Sciatic nerve (tissue), 2 donors: ENCODE measurements around the gene MAX. TPM values are rescaled to one million over a fixed set of nuclear protein-coding genes. Genes with fewer than 3 reads are reported as not detected.
"Not testable (repeated sequence)": the region's sequence is repeated elsewhere in the genome, so short reads cannot be mapped to it uniquely, and the experiment has no call there.

Experiments
- ATAC-seq: fragments of 200-7000 bp; cut with Tn5 transposase; one replicate; pipeline ENCODE4 v1.9.1; 2020; ENCODE audit warnings: mild to moderate bottlenecking, moderate library complexity
- DNase-seq: peaks from one replicate; pipeline ENCODE4 v3.0.0-alpha.2; 2020; ENCODE audit warnings: low spot score
- intact Hi-C: fragments of 100-400 bp; cut with DNase I; formaldehyde crosslinking; loops from one replicate; pipeline ENCODE4 v1.14.2; 2022
- total RNA-seq: library from RNA; stranded (reverse); fragmentation: NEBNext Ultra II Directional; extraction: Animal tissue kit (Norgen Biotek cat#: 25700); gene quantifications from one replicate; pipeline ENCODE4 v1.2.1, GENCODE V29; 2021
- donor health status: DM: no; HTN: no; CAD: no.
- donor health status: DM: no; HTN: no; CAD: no.

The MAX gene
- total RNA-seq, 1 donor from 2014 or later: 131 TPM

DNA sequence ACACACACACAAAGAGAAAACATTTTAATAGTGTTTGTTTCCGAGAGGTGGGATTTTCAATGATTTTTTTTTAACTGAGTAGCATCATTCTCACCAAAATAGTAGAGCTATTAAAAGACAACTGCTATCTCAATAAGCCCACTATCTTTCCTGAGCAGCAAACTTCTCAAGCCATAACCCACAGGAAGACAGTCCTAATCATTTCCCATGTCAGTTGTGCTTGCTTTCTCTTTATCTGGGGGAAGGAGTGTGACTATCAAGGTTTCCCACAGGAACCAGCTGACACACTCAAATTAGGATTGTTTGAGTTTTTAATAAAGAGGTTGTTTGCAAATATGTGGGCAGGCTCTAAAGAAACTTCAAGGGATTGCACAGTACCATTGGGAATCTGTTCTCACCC lies 4.9 kb upstream of the MAX start:
- DNase-seq (no peak), ATAC-seq (no peak)
- intact Hi-C loops: no loop called here

DNA sequence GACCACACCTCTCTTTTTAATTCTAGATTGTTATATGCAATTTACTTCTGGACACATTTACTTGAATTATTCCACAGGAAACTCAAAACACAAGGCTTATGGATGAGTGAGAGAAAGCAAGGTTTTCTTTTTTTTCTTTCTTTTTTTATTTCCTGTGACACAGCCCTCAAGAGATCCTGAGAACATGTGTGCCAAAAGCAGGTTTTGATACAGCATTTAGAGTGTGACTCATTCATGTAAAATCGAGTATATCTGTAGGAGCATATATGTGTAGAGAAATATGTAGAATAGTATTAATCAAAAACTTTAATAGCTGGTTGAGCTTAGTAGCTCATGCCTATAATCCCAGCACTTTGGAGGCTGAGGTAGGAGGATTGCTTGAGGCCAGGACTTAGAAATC lies 4.4 kb upstream of the MAX start:
- no peak for ATAC-seq
- DNase-seq: no peak
- intact Hi-C loops: no loop called here

DNA sequence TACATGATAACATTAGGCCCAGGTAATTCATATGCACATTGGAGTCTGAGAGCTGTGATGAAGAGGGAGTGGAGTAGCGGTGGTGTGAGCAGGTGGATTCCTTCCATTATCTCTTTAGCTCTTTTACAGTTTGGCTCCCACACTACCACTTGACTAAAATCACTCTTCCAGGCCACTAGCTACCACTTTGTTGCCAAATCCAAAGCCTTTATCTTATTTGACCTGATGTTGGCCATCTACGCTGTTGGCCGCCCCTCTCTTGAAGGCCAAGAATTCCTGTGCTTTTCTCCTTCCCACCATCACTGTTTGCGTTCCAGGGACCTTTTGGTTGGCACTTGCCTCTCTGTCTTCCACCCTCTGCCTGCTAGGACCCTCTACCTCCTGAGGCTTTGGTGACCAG lies 4.0 kb upstream of the MAX start:
- no peak for DNase-seq
- intact Hi-C loops: no loop called here
- no peak for ATAC-seq

DNA sequence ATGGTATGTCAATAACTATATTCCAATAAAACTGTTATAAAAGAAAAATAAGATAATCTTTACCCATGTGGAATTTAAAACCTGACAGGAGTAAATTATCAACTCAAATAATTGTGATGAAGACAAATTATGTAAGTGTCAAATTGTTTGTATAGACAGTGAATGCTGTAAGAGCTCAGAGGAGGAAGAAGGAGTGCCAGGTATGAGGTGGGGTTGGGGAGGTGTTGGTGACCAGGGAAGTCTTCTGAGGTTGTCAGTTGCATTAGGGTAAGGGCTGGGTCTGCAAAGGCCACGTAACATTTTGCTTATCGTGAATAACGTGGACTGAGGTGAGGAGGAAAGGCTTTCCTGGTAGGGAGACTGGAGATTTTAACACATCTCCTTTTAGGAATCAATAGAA lies 2.5 kb upstream of the MAX start:
- DNase-seq (no peak), ATAC-seq (no peak)
- intact Hi-C loops: no loop called here

DNA sequence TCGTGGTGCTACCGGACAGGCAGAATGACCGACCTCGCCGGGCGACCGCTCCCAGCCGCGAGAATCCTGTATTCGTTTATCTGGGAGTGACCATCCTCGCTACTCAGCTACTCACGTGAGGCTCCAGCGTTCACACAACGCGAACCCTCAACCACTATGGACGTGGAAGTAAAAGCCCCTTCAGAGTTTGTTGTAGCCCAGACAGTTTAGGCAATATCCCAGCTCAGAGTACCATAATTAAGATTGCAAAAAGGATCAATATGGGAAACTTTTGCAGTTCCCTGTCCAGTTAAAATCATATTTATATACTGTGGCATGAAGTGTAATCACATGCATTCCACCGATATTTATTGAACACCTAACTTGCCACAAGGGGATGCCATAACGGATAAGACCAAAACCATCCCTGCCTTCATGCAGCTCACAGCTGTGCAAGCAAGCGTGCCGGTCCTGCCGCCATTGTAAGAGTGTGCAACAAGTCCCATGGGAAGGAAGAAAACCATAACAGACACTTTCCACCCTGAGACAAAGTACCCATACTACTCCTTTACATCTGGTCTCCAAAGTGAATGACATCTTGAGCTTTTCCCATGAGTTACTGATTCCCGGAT lies 938 bp upstream of the MAX start:
- intact Hi-C loops: no loop called here
- DNase-seq (no peak), ATAC-seq (peak; percentile 8)

DNA sequence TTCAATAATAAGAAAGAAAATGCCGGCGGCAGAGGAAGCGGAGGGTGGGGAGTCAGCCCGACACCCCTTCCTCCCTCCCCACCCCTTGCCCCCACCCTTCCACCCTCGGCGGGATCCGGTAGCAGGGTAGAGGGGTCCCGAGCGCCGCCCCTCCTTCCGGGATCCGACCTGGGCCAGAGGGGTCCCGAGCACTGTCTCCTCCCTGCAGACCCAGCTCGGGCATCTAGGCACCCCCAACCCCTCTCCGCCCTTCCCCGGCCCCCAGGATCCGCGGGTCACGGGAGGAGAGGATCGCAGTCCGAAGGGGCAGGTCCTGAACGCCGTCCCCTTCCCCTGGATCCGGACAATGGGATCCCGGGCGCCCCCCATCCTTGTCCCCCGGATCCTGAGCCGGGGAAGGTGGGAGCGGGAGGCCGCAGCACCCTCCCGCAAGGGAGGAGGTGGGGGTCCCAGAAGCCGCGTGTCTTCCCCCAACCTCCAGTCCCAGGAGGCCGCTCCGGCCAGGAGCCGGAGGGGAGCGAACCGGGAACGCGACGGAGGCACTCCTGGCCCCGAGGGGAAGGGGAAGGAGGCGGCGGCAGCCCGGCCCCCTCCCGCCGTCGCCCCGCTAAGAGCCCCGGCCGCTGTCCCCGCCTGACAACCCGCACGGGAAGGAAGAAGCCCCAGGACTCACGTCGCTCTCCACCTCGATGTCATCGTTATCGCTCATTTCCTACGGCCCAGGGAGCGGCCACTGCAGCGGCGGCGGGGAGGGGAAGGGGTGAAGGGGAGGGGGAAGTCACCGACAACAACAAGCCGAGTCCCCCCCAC lies 481 bp downstream of the MAX start:
- peak; percentile 1 for ATAC-seq
- peak; percentile 69 for DNase-seq
- intact Hi-C loops: no loop called here

DNA sequence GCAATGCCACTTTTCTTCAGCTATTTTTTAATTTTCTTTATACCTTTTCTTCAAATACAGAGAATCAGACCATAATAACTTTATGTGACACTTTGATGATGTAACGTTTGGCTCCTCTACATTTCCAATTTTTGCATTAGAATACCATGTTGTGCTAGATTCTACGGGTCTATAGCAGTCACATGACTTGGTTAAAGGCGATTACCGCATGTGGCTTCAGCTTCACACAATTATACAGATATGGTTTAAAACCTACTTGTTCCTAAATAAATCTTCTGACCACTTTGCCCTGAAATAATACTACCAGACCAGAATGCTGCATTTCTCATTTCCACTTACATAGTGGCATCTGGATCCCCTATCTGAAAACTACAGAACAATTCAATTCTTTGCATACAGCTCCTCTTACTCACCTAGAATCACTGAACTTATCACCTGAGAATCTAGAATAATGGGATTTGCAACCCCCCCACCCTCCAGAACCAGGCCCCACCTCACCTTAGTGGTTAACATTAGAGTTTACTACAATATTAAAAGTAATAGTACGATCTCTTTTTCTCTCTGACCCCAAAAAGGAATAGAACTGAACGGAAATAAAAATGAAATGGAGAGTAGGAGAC lies 1.3 kb downstream of the MAX start:
- ATAC-seq (no peak), DNase-seq (no peak)
- intact Hi-C loops: no loop called here

DNA sequence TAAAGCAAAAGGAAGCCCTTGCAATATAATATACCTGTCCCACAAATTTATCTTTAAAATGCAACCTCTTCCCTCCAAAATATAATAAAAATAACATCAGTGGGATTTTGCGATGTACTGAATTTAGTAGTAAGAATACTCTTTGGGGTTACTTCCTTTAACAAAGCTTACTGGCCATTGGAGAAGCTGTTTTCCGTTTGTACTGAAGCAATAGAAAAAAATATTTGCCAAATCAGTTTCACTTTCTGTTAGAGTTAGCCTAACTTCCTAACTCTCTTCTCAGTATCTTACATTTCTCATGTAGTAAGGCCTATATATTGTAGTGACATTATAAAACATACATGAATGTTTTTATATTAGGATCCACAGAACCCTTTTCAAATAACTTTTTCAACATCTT lies 3.7 kb downstream of the MAX start:
- ATAC-seq: no peak
- intact Hi-C loops: no loop called here
- no peak for DNase-seq

DNA sequence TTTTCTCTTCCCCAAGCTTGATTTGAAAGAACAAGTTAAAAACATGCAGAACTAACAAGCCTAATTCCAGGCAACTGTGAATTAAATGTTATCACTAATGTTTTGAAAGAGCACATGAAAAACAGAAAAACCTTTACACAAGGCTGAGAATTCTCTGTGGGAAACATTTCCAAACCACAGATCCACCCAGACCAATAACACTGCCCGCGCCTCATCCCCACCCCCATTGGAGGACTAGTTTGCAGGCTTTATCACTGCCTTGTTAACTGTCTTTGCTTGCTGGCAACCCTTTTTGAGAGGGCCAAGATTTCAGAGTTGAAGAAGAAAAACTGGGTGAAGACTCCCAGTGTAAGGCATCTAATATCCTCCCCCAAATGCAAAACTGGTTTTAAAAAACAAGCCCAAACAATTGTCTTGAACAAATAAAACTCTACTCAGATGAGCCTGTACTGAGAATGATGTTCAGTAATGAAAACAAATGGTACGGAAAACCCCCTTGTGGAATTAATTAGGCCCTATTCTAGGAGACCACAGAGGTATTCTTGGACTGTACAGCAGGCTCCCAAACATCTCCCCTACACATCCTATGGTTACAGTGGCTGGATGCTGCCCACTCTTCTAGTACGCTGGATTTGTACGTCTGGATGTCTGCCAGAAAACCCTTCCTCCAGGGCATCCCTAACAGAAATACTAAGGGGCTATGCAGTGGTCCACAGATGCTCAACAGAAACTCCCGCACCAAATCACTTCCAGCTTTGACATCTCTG lies 5.8 kb downstream of the MAX start:
- intact Hi-C loops: no loop called here
- peak; percentile 49 for ATAC-seq
- DNase-seq: no peak

DNA sequence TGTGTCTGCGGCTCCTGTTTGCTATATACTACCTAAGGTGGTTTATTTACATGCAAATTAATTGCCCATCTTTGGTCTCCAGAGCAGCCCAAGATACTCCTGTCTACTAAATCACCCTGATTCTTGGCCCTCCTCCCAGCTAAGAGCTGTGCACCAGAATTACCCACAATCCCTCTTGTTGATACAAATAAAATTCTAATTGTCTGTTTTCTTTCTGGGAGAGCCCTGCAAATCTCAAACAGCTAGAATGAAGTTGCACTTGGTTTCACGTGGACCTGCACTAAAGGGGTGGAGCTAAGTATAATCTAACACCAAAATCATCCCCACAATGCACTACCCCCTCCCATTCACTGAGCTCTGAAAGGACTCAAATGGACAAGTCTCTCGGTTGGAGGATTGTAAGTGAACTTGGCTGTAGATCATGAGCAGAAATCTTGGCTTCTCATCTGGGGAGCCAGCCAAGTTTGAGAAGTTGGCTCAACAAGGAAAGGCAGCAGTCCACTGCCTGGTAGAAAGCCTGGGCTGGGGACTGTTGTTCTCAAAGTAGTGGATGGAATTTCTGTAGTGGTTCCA lies 6.6 kb downstream of the MAX start:
- ATAC-seq (peak; percentile 92), DNase-seq (peak; percentile 73)
- intact Hi-C loops: no loop called here

DNA sequence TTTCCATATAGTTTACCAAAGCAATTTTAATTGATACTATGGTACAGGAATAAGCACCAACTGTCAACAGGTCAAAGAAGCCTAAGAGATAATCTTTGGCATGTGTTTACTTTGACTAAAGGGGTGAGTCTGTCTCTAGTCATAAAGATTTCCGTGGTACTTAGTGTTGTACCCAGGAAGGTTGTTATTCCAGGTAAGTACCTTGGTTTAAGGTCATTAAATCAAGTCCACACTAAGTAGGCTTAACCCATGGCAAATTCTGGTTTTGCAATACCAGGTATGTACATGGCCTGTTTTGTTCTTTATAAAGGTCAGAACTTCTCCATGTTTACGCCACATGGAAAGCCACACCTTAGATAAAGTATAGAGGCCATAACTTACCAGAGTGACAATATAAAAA lies 10.0 kb downstream of the MAX start:
- no peak for DNase-seq
- intact Hi-C loops: no loop called here
- ATAC-seq: no peak

DNA sequence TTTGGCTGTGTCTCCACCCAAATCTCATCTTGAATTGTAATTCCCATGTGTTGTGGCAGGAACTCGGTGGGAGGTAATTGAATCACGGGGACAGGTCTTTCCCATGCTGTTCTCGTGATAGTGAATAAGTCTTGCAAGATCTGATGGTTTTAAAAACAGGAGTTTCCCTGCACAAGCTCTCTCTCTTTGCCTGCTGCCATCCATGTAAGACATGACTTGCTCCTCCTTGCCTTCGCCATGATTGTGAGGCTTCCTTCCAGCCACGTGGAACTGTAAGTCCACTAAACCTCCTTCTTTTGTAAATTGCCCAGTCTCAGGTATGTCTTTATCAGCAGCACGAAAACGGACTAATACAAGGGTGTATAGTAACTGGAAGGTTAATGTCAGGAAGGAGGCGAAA lies 14.5 kb downstream of the MAX start:
- DNase-seq, ATAC-seq, intact Hi-C loops: not testable (repeated sequence)

DNA sequence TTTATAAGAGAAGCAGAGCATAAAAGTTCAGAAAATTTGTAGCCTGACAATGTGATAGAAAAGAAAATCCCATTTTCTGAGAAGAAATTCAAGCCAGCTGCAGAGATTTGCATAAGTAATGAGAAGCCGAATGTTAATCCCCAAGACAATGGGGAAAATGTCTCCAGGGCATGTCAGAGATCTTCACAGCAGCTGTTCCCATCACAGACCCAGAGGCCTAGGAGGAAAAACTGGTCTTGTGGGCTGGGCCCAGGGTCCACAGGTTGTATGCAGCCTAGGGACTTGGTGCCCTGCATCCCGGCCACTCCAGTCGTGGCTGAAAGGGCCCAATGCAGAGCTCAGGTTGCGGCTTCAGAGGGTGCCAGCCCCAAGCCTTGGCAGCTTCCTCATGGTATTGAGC lies 15.6 kb downstream of the MAX start:
- ATAC-seq, DNase-seq, intact Hi-C loops: not testable (repeated sequence)

DNA sequence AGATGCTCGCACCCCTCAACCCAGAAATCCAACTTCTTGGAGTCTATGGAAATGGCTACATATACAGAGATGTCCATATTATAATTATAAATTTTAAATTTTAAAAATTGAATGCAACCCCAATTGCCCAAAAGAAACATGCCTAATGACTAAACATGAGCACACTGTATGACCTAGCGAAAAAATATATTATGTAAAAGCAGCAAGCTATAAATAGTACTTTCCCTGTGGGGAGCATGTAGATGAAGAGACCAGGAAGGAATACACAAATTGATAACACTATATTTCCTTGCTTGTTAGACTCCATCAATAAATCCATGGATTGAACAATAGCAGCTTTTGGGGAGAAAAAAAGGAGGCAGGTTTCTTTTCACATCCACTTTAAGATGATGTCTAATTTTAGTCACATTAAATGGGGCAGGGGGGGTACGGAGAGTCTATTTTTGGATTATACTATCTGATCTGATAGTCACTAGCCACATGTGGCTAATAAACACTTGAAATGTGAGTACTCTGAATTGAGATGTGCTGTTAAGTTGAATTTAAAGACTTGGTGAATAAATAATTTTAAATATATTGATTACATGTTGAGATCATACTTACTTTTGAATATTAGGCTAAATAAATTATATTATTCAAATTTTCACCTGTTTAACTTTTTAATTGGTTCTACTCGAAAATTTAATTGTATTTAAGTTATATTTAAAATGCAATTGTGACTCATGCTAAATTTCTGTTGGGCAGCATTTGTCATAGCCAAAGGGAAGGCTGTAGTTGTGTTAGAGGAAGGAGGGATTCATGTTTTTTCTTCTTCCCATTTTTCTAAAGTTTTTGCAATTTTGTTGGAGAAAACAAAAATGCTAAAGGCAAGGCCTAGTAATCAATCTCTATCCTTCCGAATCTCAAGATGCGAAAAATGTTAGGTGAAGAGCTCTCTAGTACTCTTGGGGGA lies 17.5 kb downstream of the MAX start:
- intact Hi-C loops: no loop called here
- no peak for ATAC-seq
- DNase-seq: no peak

DNA sequence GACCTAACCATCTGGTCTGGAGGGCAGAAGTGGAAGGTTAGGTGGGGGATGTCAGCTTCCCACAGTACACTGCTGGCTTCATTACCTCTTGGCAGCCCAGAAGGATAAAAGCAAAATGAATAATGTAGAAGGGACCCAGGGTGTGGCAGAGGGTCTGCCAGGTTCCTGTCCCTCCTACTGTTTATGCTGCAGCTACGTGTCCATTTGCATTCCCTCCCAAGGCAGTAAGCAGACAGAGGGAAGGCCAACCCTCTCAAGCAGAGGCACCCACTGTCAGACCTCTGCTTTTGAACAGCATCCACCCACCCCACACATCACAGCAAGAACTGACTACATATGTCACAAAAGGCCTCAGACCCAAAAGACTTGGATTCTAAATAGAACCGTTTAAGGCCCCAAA lies 19.4 kb downstream of the MAX start:
- ATAC-seq: no peak
- DNase-seq: no peak
- intact Hi-C loops: no loop called here

DNA sequence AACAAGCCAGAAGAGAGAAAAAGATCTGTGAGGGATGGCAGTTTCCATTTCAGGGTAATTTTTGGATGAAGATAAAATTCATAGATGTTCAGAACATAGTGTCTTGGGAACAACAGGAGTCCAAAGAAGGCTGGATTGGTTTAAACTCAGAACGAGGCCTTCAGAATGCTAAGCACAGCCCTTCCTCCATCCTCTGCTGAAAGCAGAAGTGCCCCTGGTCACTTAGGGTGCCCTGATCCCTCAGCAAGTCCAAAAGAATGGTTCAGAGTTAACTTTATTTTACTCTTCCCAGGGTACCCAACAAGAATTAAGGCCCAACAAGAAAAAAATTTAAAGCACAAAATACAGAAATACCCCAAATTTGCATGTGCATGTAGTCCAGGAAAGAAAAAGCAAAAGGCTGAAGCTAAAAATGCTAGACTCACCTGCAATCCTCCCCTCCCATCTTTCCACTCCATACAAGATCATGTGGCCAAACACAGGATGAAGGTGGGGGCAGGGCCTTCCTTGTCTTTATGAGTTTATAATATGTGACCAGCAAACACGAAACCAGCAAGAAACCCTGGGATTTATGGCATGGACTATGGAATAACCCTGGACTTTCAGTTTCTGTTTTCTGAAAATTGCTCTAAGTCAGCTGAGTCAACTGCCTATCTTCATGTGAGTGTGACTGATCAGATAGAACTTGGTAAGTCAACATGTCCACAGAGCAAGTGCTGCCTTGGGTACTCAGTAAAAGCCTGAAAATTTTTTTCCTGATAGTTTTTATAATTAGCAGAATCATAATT lies 21.2 kb downstream of the MAX start:
- intact Hi-C loops: no loop called here
- DNase-seq: no peak
- no peak for ATAC-seq

DNA sequence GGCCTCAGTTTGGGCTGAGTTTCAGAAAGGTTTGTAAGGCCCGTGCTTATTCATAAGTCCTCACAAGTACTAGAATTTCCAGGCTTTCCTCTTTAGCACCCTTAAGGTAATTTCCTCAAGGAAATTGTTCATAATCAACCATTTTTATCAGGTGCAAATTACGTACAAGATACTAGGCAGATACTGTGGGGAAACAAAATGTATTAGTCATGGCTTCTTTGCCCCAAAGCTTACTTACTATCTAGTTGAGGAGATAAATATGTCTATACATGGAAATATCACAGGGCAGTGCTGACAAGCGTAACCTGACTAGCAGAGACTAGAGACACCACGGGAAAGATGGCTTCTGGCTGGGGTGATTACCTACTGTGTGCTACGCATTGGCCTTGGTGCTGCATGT lies 22.5 kb downstream of the MAX start:
- ATAC-seq (no peak), DNase-seq (no peak)
- intact Hi-C loops: no loop called here

DNA sequence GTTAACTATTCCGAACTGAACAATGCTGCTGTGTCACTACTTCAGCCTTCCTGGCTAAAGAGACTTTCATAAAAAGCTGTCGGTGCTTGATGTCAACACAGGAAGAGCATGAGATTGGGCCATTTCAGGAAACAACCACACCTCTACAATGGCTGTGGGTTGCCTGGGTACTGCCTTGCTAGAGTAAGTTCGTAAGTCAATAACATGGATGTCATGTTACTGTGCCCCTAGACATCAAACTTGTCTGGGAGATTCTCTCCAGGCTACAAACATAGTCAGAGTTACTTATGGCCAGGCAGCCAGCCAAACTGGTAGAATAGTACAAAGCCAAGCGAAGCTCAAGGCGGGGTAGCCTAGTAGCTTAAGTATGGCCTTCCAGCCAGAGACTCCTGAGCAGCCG lies 23.1 kb downstream of the MAX start:
- ATAC-seq: no peak
- intact Hi-C loops: no loop called here
- DNase-seq: no peak
